ENCODE measurements around the gene INSIG1.
A peak's percentile ranks its signal among the peaks of the same experiment; 100 is the strongest.

INSIG1 gene

DNA sequence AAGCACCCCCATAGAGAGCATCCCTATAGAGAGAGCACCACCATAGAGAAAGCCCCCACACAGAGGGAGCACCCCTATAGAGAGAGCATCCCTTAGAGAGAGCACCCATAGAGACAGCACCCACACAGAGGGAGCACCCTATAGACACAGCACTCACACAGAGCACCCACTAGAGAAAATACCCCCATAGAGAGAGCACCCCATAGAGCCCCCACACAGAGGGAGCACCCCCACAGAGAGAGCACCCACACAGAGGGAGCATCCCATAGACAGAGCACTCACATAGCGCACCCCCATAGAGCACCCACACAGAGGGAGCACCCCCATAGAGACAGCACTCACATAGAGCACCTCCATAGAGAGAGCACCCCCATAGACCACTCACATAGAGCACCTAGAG lies 48.6 kb downstream of the INSIG1 start:
- Histone ChIP-seq H3K27me3 (ENCODE audit: control insufficient read depth, insufficient read depth, low read length) (peaks cover 3% of the 10 kb centered on the region), H3K4me3 (ENCODE audit: low read length) (no peak overlapping the region), H3K4me1 (ENCODE audit: control insufficient read depth, insufficient read depth, low read length) (no peaks in the 10 kb centered on the region), H3K4me2 (ENCODE audit: low read length) (no peak overlapping the region), H3K9ac (ENCODE audit: low read depth, low read length) (no peak overlapping the region), H3K36me3 (ENCODE audit: insufficient read depth, low read length) (no peaks in the 10 kb centered on the region), H3K9me3 (replicated peaks; ENCODE audit: low read length) (no peaks in the 10 kb centered on the region)

DNA sequence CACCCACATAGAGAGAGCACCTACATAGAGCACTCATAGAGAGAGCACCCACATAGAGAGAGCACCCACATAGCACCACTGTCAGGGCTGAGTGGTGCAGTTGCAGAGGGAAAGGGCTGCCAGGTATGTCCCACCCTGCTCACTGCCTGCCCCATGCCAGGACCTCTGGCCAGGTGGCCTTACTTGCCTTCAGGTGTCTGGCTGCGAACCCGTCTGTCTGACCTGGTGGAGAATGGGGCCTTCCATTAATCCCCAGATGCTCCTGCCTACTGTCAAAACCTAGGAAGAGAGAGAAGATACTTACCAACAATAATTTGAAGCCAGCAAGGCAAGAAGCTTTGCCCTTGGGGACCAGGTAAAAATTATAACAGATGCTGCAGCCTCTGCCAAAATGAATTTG lies 51.1 kb downstream of the INSIG1 start:
- Histone ChIP-seq H3K9me3 (replicated peaks; ENCODE audit: low read length) (no peaks in the 10 kb centered on the region), H3K4me1 (ENCODE audit: control insufficient read depth, insufficient read depth, low read length) (no peaks in the 10 kb centered on the region), H3K4me2 (ENCODE audit: low read length) (no peak overlapping the region), H3K27me3 (ENCODE audit: control insufficient read depth, insufficient read depth, low read length) (peaks cover 23% of the 10 kb centered on the region), H3K9ac (ENCODE audit: low read depth, low read length) (no peak overlapping the region), H3K36me3 (ENCODE audit: insufficient read depth, low read length) (no peaks in the 10 kb centered on the region), H3K4me3 (ENCODE audit: low read length) (no peak overlapping the region)

DNA sequence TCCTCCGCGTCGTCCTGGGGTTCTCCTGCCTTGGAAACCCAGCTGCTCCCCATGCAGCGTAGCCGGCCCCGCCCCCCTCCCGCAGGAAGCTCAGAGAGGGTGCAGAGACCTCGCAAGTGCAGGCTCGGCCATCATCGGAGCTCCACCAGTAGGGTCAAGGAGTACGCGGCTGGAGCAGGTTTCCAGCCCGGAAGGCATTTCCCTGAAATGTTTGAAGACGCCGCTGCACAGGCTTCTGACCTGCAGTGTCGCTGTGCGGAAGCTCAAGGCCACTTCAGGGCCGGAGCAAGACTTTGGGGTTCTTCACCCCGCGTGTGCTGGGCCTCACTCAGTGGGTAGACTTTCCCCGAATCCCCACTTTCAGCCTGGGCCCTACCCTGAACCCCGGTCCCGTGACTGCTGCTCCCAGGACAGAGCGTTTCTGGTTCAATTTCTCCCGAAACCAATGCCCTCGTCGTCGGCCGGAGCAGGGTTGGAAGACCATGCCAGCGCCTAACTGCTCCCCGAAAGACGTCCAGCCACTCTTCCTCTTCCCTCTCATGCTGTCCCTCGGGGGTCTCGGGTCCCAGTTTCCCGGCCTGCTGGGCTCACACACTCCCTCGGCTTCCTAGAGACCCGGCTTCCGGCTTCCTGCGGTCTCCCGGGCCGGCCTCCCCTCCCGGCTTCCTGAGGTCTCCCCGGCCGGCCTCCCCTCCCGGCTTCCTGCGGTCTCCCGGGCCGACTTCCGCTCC lies 52.1 kb downstream of the INSIG1 start:
- Histone ChIP-seq H3K4me2 (ENCODE audit: low read length) (peak overlapping the region; percentile 25), H3K4me3 (ENCODE audit: low read length) (no peak overlapping the region), H3K4me1 (ENCODE audit: control insufficient read depth, insufficient read depth, low read length) (no peaks in the 10 kb centered on the region), H3K9me3 (replicated peaks; ENCODE audit: low read length) (no peaks in the 10 kb centered on the region), H3K9ac (ENCODE audit: low read depth, low read length) (no peak overlapping the region), H3K27me3 (ENCODE audit: control insufficient read depth, insufficient read depth, low read length) (peaks cover 23% of the 10 kb centered on the region), H3K36me3 (ENCODE audit: insufficient read depth, low read length) (no peaks in the 10 kb centered on the region)

DNA sequence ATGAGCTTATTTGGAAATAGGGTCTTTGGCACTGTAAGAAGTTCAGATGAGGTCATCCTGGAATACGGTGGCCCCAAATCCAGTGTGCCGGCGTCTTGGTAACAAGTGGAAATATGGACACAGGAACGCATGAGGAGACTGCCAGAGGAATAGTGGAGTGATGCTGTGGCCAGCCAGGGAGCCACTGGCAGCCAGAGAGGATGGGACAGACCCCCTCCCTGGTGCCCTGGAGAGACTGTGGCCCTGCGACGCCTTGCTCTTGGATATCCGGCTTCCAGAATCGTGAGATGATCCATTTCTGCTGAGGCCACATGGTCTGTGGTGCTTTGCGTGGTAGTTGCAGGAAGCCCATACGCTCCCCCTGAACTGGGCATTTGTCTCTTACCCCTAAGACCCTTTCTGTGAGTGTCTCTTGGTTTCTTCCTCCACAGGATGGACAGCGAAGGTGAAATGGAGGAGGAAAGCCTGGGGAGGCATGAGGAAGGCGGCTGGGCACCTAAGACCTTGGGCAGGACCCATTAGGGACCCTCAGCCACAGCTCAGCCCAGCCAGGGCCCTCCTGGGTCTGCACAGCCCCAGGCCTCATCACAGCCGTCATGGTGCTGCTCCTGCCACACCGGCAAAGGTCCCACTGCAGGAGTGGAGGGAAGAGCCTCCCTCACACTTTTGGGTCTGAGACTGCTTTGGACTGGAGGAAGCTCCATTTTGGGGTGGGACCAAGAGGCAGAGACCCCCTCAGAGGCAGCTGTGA lies 53.6 kb downstream of the INSIG1 start:
- Histone ChIP-seq H3K4me2 (ENCODE audit: low read length) (no peak overlapping the region), H3K4me3 (ENCODE audit: low read length) (no peak overlapping the region), H3K36me3 (ENCODE audit: insufficient read depth, low read length) (no peaks in the 10 kb centered on the region), H3K9me3 (replicated peaks; ENCODE audit: low read length) (no peaks in the 10 kb centered on the region), H3K9ac (ENCODE audit: low read depth, low read length) (no peak overlapping the region), H3K27me3 (ENCODE audit: control insufficient read depth, insufficient read depth, low read length) (peaks cover 33% of the 10 kb centered on the region), H3K4me1 (ENCODE audit: control insufficient read depth, insufficient read depth, low read length) (no peaks in the 10 kb centered on the region)

GRCh38 chr7:155352076-155352752 lies 54.5 kb downstream of the INSIG1 start:
- no peaks in the 10 kb centered on the region for H3K36me3 ChIP-seq (ENCODE audit: insufficient read depth, low read length)
- no peak overlapping the region for H3K9ac ChIP-seq (ENCODE audit: low read depth, low read length)
- no peaks in the 10 kb centered on the region for H3K9me3 ChIP-seq (replicated peaks; ENCODE audit: low read length)
- H3K4me2 ChIP-seq (ENCODE audit: low read length): no peak overlapping the region
- H3K27me3 ChIP-seq (ENCODE audit: control insufficient read depth, insufficient read depth, low read length): peaks cover 38% of the 10 kb centered on the region
- no peak overlapping the region for H3K4me3 ChIP-seq (ENCODE audit: low read length)
- H3K4me1 ChIP-seq (ENCODE audit: control insufficient read depth, insufficient read depth, low read length): no peaks in the 10 kb centered on the region

GRCh38 chr7:155352753-155353115 lies 55.1 kb downstream of the INSIG1 start:
- Histone ChIP-seq H3K4me2 (ENCODE audit: low read length) (no peak overlapping the region), H3K4me3 (ENCODE audit: low read length) (no peak overlapping the region), H3K27me3 (ENCODE audit: control insufficient read depth, insufficient read depth, low read length) (peaks cover 44% of the 10 kb centered on the region), H3K9ac (ENCODE audit: low read depth, low read length) (no peak overlapping the region), H3K9me3 (replicated peaks; ENCODE audit: low read length) (no peaks in the 10 kb centered on the region), H3K4me1 (ENCODE audit: control insufficient read depth, insufficient read depth, low read length) (no peaks in the 10 kb centered on the region), H3K36me3 (ENCODE audit: insufficient read depth, low read length) (no peaks in the 10 kb centered on the region)

GRCh38 chr7:155353256-155353897 lies 55.7 kb downstream of the INSIG1 start:
- H3K27me3 ChIP-seq (ENCODE audit: control insufficient read depth, insufficient read depth, low read length): peaks cover 50% of the 10 kb centered on the region

GRCh38 chr7:155354371-155355048 lies 56.8 kb downstream of the INSIG1 start:
- H3K9me3 ChIP-seq (replicated peaks; ENCODE audit: low read length): no peaks in the 10 kb centered on the region
- no peaks in the 10 kb centered on the region for H3K36me3 ChIP-seq (ENCODE audit: insufficient read depth, low read length)
- H3K4me2 ChIP-seq (ENCODE audit: low read length): no peak overlapping the region
- no peak overlapping the region for H3K4me3 ChIP-seq (ENCODE audit: low read length)
- no peak overlapping the region for H3K9ac ChIP-seq (ENCODE audit: low read depth, low read length)
- peaks cover 56% of the 10 kb centered on the region for H3K27me3 ChIP-seq (ENCODE audit: control insufficient read depth, insufficient read depth, low read length)
- H3K4me1 ChIP-seq (ENCODE audit: control insufficient read depth, insufficient read depth, low read length): no peaks in the 10 kb centered on the region

More at GRCh38 chr7:155353256-155353897, 55.7 kb downstream of the INSIG1 start:
- no peaks in the 10 kb centered on the region for H3K4me1 ChIP-seq (ENCODE audit: control insufficient read depth, insufficient read depth, low read length)
- no peak overlapping the region for H3K9ac ChIP-seq (ENCODE audit: low read depth, low read length)
- H3K4me3 ChIP-seq (ENCODE audit: low read length): no peak overlapping the region
- H3K36me3 ChIP-seq (ENCODE audit: insufficient read depth, low read length): no peaks in the 10 kb centered on the region
- H3K9me3 ChIP-seq (replicated peaks; ENCODE audit: low read length): no peaks in the 10 kb centered on the region
- no peak overlapping the region for H3K4me2 ChIP-seq (ENCODE audit: low read length)

GRCh38 chr7:155355176-155355575 lies 57.5 kb downstream of the INSIG1 start:
- no peak overlapping the region for H3K4me2 ChIP-seq (ENCODE audit: low read length)
- no peaks in the 10 kb centered on the region for H3K4me1 ChIP-seq (ENCODE audit: control insufficient read depth, insufficient read depth, low read length)
- H3K27me3 ChIP-seq (ENCODE audit: control insufficient read depth, insufficient read depth, low read length): peaks cover 62% of the 10 kb centered on the region
- H3K9ac ChIP-seq (ENCODE audit: low read depth, low read length): no peak overlapping the region
- H3K4me3 ChIP-seq (ENCODE audit: low read length): no peak overlapping the region
- H3K9me3 ChIP-seq (replicated peaks; ENCODE audit: low read length): no peaks in the 10 kb centered on the region
- no peaks in the 10 kb centered on the region for H3K36me3 ChIP-seq (ENCODE audit: insufficient read depth, low read length)

DNA sequence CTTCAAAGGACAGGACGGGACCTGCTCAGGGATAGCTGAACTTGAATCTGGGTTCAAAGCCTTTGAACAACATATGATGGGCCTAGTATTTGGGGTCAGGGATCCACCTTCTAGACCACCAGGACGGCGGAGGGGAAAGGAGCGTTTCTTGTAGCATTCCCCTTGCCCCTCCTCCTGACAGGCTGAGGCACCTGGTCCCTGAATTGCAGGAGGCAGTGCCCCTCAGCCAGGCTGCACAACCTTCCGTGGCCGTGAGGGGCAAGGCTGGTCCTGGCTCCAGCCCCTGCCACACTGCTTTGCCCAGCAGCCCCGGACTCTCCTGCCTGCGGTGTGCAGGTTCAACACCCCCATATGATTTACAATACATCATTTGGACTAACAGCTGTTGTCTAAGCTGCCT lies 58.1 kb downstream of the INSIG1 start:
- Histone ChIP-seq H3K4me3 (ENCODE audit: low read length) (no peak overlapping the region), H3K36me3 (ENCODE audit: insufficient read depth, low read length) (no peaks in the 10 kb centered on the region), H3K27me3 (ENCODE audit: control insufficient read depth, insufficient read depth, low read length) (peaks cover 68% of the 10 kb centered on the region)

More for the DNA sequence above, 58.1 kb downstream of the INSIG1 start:
- no peaks in the 10 kb centered on the region for H3K9me3 ChIP-seq (replicated peaks; ENCODE audit: low read length)
- H3K9ac ChIP-seq (ENCODE audit: low read depth, low read length): no peak overlapping the region
- no peaks in the 10 kb centered on the region for H3K4me1 ChIP-seq (ENCODE audit: control insufficient read depth, insufficient read depth, low read length)
- no peak overlapping the region for H3K4me2 ChIP-seq (ENCODE audit: low read length)

All from skeletal muscle satellite cell (primary cell).